WTC11 (cell line): ENCODE results near the gene ID2.

Experiments used
- CDX4 ChIP-seq: fragments of 250-450 bp; sonication (Bioruptor Pico); IDR thresholded peaks from 2 replicates; pipeline ENCODE4 v1.9.0; 2021; ENCODE audit warnings: moderate library complexity, mild to moderate bottlenecking, inconsistent platforms, borderline replicate concordance
- CTCF ChIP-seq: fragments of 200-600 bp; IDR thresholded peaks from 2 replicates; pipeline ENCODE4 v1.8.0; 2022; ENCODE audit warnings: antibody characterized with exemption
- E2F1 ChIP-seq: sonication (generic); formaldehyde crosslinking; IDR thresholded peaks from 2 replicates; pipeline ENCODE4 v1.8.0; 2022; ENCODE audit warnings: mild to moderate bottlenecking, missing genetic modification reagents
- ELF4 ChIP-seq: sonication (generic); formaldehyde crosslinking; IDR thresholded peaks from 2 replicates; pipeline ENCODE4 v1.8.1; 2022; ENCODE audit warnings: low read depth, mild to moderate bottlenecking, moderate library complexity, missing genetic modification reagents
- MYBL2 ChIP-seq: sonication (generic); formaldehyde crosslinking; IDR thresholded peaks from 2 replicates; pipeline ENCODE4 v1.8.1; 2023; ENCODE audit warnings: mild to moderate bottlenecking, moderate library complexity, missing genetic modification reagents
- OVOL2 ChIP-seq: fragments of 250-450 bp; sonication (Bioruptor Pico); IDR thresholded peaks from 2 replicates; pipeline ENCODE4 v1.9.0; 2021; ENCODE audit warnings: mild to moderate bottlenecking, borderline replicate concordance

GRCh38 chr2:8679827-8680731 is 1.8 kb upstream of the ID2 start:
- TF ChIP-seq ELF4 (CRISPR knock-in tag) (no peak), E2F1 (CRISPR knock-in tag) (no peak), CTCF (no peak), CDX4 (CRISPR knock-in tag) (no peak), MYBL2 (CRISPR knock-in tag) (no peak), OVOL2 (CRISPR knock-in tag) (no peak)
